ENCODE data around the gene NAGLU. TPM values are rescaled to one million over a fixed set of nuclear protein-coding genes. Genes with fewer than 3 reads are reported as not detected.
A peak's percentile ranks its signal among the peaks of the same experiment; 100 is the strongest.
"Not testable (repeated sequence)": the region's sequence is repeated elsewhere in the genome, so short reads cannot be mapped to it uniquely, and the experiment has no call there.

Gene NAGLU
- total and polyA plus RNA-seq, 7 experiments from 2014 or later = 6.6 to 27.1 (median 21.9) TPM

- Histone ChIP-seq H3K27ac (ENCODE audit: low read depth, low read length) (peak overlapping the region; percentile 57), H3K4me1 (ENCODE audit: control insufficient read depth in 2 of 2, insufficient read depth in 2 of 2, low read length in 2 of 2) (peaks cover 12 to 26% of the 10 kb centered on the region in 2 donors), H3K27me3 (ENCODE audit: control insufficient read depth in 2 of 2, insufficient read depth in 2 of 2, low read length in 2 of 2) (no peaks in the 10 kb centered on the region), H3K9me3 (ENCODE audit: control insufficient read depth in 2 of 3, low read length in 3 of 3) (no peaks in the 10 kb centered on the region), H3K36me3 (ENCODE audit: control insufficient read depth in 2 of 3, insufficient read depth in 3 of 3, low read length in 3 of 3) (no peaks in the 10 kb centered on the region), H3K4me3 (ENCODE audit: low read length) (peak overlapping the region; percentile 71)
- intact Hi-C loops (cut with micrococcal nuclease) = loop anchor here (2.0 to 10.0 kb wide), 5 partner anchors 18 to 672 kb away; partner anchors contain the start of genes GHDC (in 1 of the 2), KLHL11 (in 1 of the 2), PLEKHH3 (in 1 of the 2) and RETREG3 (in 1 of the 2)
- DNase-seq (no peak), ATAC-seq (no peak)
- CTCF ChIA-PET = interaction anchor here (0.6 kb wide), 1 partner anchor 797 kb away, joined by 4 read pairs; no protein-coding TSS in a partner anchor
- H3K4me1 Mint-ChIP-seq = peaks cover 28 to 48% (median 41%) of the 10 kb centered on the region in 7 donors
- H3K9me3 Mint-ChIP-seq = peaks cover 0 to 4% (median 0%) of the 10 kb centered on the region in 11 donors
- H3K27ac Mint-ChIP-seq = peak overlapping the region in 5 of 9 donors; percentile 25 to 85 (median 66)
- H3K36me3 Mint-ChIP-seq = peaks cover 0 to 12% (median 5%) of the 10 kb centered on the region in 5 donors
- H3K4me3 Mint-ChIP-seq = peak overlapping the region; percentile 74 to 91 (median 84)
- H3K27me3 Mint-ChIP-seq = peaks cover 0 to 6% (median 0%) of the 10 kb centered on the region in 5 donors
- POLR2A ChIA-PET = interaction anchor here (0.6 to 2.8 kb wide), 9 partner anchors 11 to 824 kb away, joined by 4 to 19 read pairs (median 6); partner anchors contain the start of genes DNAJC7, HSD17B1, MLX and PSMC3IP
These were observed 1.2 kb downstream of the NAGLU start for GRCh38 chr17:42537156-42537805.

- DNase-seq (no peak), ATAC-seq (no peak)
- H3K4me3 Mint-ChIP-seq = peak overlapping the region; percentile 26 to 82 (median 76)
- Histone ChIP-seq H3K27me3 (ENCODE audit: control insufficient read depth in 2 of 2, insufficient read depth in 2 of 2, low read length in 2 of 2) (no peaks in the 10 kb centered on the region), H3K4me1 (ENCODE audit: control insufficient read depth in 2 of 2, insufficient read depth in 2 of 2, low read length in 2 of 2) (peaks cover 12 to 26% of the 10 kb centered on the region in 2 donors), H3K36me3 (ENCODE audit: control insufficient read depth in 2 of 3, insufficient read depth in 3 of 3, low read length in 3 of 3) (peaks cover 0 to 5% (median 0%) of the 10 kb centered on the region in 3 experiments), H3K9me3 (ENCODE audit: control insufficient read depth in 2 of 3, low read length in 3 of 3) (no peaks in the 10 kb centered on the region), H3K4me3 (ENCODE audit: low read length) (no peak overlapping the region), H3K27ac (ENCODE audit: low read depth, low read length) (no peak overlapping the region)
- CTCF ChIA-PET = interaction anchor here (0.6 kb wide), 1 partner anchor 797 kb away, joined by 4 read pairs; no protein-coding TSS in a partner anchor
- peaks cover 28 to 48% (median 41%) of the 10 kb centered on the region in 7 donors for H3K4me1 Mint-ChIP-seq
- POLR2A ChIA-PET = interaction anchor here (0.6 to 2.8 kb wide), 4 partner anchors 10 to 178 kb away, joined by 3 to 19 read pairs (median 8); partner anchors contain the start of gene HSD17B1
- peaks cover 0 to 12% (median 5%) of the 10 kb centered on the region in 5 donors for H3K36me3 Mint-ChIP-seq
- peaks cover 0 to 6% (median 0%) of the 10 kb centered on the region in 5 donors for H3K27me3 Mint-ChIP-seq
- H3K9me3 Mint-ChIP-seq = peaks cover 0 to 4% (median 0%) of the 10 kb centered on the region in 11 donors
- intact Hi-C loops (cut with micrococcal nuclease) = loop anchor here (2.0 to 10.0 kb wide), 5 partner anchors 17 to 673 kb away; partner anchors contain the start of genes GHDC (in 1 of the 2), KLHL11 (in 1 of the 2), PLEKHH3 (in 1 of the 2) and RETREG3 (in 1 of the 2)
- H3K27ac Mint-ChIP-seq = peak overlapping the region in 6 of 9 donors; percentile 15 to 81 (median 58)
These were observed 1.9 kb downstream of the NAGLU start for GRCh38 chr17:42537826-42538451.

GRCh38 chr17:42538482-42538881 lies 2.4 kb downstream of the NAGLU start:
- Mint-ChIP-seq H3K36me3 (peaks cover 0 to 12% (median 5%) of the 10 kb centered on the region in 5 donors), H3K27ac (peak overlapping the region in 1 of 9 donors; percentile 66), H3K9me3 (peaks cover 0 to 4% (median 0%) of the 10 kb centered on the region in 11 donors), H3K27me3 (peaks cover 0 to 3% (median 0%) of the 10 kb centered on the region in 5 donors), H3K4me3 (peak overlapping the region in 1 of 10 donors; percentile 38), H3K4me1 (peaks cover 28 to 48% (median 40%) of the 10 kb centered on the region in 7 donors)
- no peak overlapping the region for H3K4me3 ChIP-seq (ENCODE audit: low read length)
- H3K27me3 ChIP-seq (ENCODE audit: control insufficient read depth in 2 of 2, insufficient read depth in 2 of 2, low read length in 2 of 2) = no peaks in the 10 kb centered on the region
- H3K9me3 ChIP-seq (ENCODE audit: control insufficient read depth in 2 of 3, low read length in 3 of 3) = no peaks in the 10 kb centered on the region
- H3K4me1 ChIP-seq (ENCODE audit: control insufficient read depth in 2 of 2, insufficient read depth in 2 of 2, low read length in 2 of 2) = peaks cover 12 to 26% of the 10 kb centered on the region in 2 donors
- ChIA-PET CTCF (no interaction called here), POLR2A (interaction anchor here (0.6 to 2.8 kb wide), 2 partner anchors 15 to 179 kb away, joined by 3 to 19 read pairs; partner anchors contain the start of gene HSD17B1)
- intact Hi-C loops (cut with micrococcal nuclease) = loop anchor here (5.0 to 10.0 kb wide), 3 partner anchors 139 to 674 kb away; partner anchors contain the start of genes GHDC (in 1 of the 2), KLHL11 (in 1 of the 2) and PLEKHH3 (in 1 of the 2)
- no peak for ATAC-seq
- DNase-seq = no peak
- no peak overlapping the region for H3K27ac ChIP-seq (ENCODE audit: low read depth, low read length)
- H3K36me3 ChIP-seq (ENCODE audit: control insufficient read depth in 2 of 3, insufficient read depth in 3 of 3, low read length in 3 of 3) = peaks cover 0 to 11% (median 0%) of the 10 kb centered on the region in 3 experiments

- Histone ChIP-seq H3K36me3 (ENCODE audit: control insufficient read depth in 2 of 3, insufficient read depth in 3 of 3, low read length in 3 of 3) (peaks cover 0 to 16% (median 0%) of the 10 kb centered on the region in 3 experiments), H3K4me1 (ENCODE audit: control insufficient read depth in 2 of 2, insufficient read depth in 2 of 2, low read length in 2 of 2) (peaks cover 12 to 26% of the 10 kb centered on the region in 2 donors)
- POLR2A ChIA-PET = interaction anchor here (0.7 kb wide), 1 partner anchor 29 kb away, joined by 3 read pairs; no protein-coding TSS in a partner anchor
- intact Hi-C loops (cut with micrococcal nuclease); H3K9me3 ChIP-seq (ENCODE audit: control insufficient read depth in 2 of 3, low read length in 3 of 3); H3K27me3 ChIP-seq (ENCODE audit: control insufficient read depth in 2 of 2, insufficient read depth in 2 of 2, low read length in 2 of 2); DNase-seq; H3K4me3 ChIP-seq (ENCODE audit: low read length); H3K9me3 Mint-ChIP-seq; ATAC-seq; H3K27ac ChIP-seq (ENCODE audit: low read depth, low read length); CTCF ChIA-PET; H3K27me3 Mint-ChIP-seq: not testable (repeated sequence)
- peaks cover 0 to 15% (median 5%) of the 10 kb centered on the region in 5 donors for H3K36me3 Mint-ChIP-seq
- H3K4me3 Mint-ChIP-seq = peak overlapping the region in 9 of 10 donors; percentile 13 to 72 (median 59)
- H3K4me1 Mint-ChIP-seq = peaks cover 26 to 45% (median 37%) of the 10 kb centered on the region in 7 donors
- peak overlapping the region in 8 of 9 donors; percentile 11 to 76 (median 59) for H3K27ac Mint-ChIP-seq
These were observed 4.5 kb downstream of the NAGLU start for GRCh38 chr17:42540558-42540957.

GRCh38 chr17:42541041-42541833 lies 5.2 kb downstream of the NAGLU start:
- Mint-ChIP-seq H3K27me3 (no peaks in the 10 kb centered on the region), H3K36me3 (peaks cover 0 to 15% (median 5%) of the 10 kb centered on the region in 5 donors), H3K27ac (peak overlapping the region; percentile 11 to 76 (median 60)), H3K4me1 (peaks cover 23 to 41% (median 34%) of the 10 kb centered on the region in 7 donors), H3K9me3 (no peaks in the 10 kb centered on the region), H3K4me3 (peak overlapping the region; percentile 13 to 72 (median 57))
- POLR2A ChIA-PET = interaction anchor here (0.5 to 0.8 kb wide), 4 partner anchors 11 to 30 kb away, joined by 3 to 4 read pairs (median 3); no protein-coding TSS in a partner anchor
- intact Hi-C loops (cut with micrococcal nuclease) = no loop called here
- H3K27me3 ChIP-seq (ENCODE audit: control insufficient read depth in 2 of 2, insufficient read depth in 2 of 2, low read length in 2 of 2) = no peaks in the 10 kb centered on the region
- H3K36me3 ChIP-seq (ENCODE audit: control insufficient read depth in 2 of 3, insufficient read depth in 3 of 3, low read length in 3 of 3) = peaks cover 0 to 16% (median 0%) of the 10 kb centered on the region in 3 experiments
- no peak overlapping the region for H3K4me3 ChIP-seq (ENCODE audit: low read length)
- DNase-seq (peak in 1 of 9 donors; percentile 25), ATAC-seq (no peak)
- H3K4me1 ChIP-seq (ENCODE audit: control insufficient read depth in 2 of 2, insufficient read depth in 2 of 2, low read length in 2 of 2) = peaks cover 12 to 26% of the 10 kb centered on the region in 2 donors
- no peaks in the 10 kb centered on the region for H3K9me3 ChIP-seq (ENCODE audit: control insufficient read depth in 2 of 3, low read length in 3 of 3)
- CTCF ChIA-PET = interaction anchor here (0.8 kb wide), 1 partner anchor 11 kb away, joined by 3 read pairs; no protein-coding TSS in a partner anchor
- H3K27ac ChIP-seq (ENCODE audit: low read depth, low read length) = no peak overlapping the region

Data from naive thymus-derived CD4-positive, alpha-beta T cell (primary cell).